SIG-M5 treated with dmso at 0.1 percent for 504 hours (cell line): ENCODE results near the gene ASTN1.

Source experiments
- DNase-seq: peaks from one replicate; lab custom pipeline; 2025; ENCODE audit not compliant: unreplicated experiment; lab: John Stamatoyannopoulos, UW

The ASTN1 gene

DNA sequence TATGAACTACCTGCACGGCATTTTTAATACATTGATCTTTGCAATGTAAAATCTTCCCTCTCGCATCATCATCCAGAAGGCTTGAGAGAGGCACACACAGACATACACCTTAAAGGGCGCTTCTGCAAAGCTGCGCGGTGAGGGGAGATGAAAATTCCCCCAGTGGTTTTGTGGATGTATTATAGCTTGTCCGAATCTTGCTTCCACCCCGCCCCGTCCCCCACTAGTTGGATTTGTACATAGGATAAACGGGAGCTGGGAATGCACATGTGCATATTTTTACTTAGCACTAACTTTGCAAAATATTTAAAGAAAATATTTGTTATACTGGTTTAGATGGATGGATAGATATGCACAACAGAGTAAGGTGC is 542 bp upstream of the ASTN1 start:
- no peak for DNase-seq

DNA sequence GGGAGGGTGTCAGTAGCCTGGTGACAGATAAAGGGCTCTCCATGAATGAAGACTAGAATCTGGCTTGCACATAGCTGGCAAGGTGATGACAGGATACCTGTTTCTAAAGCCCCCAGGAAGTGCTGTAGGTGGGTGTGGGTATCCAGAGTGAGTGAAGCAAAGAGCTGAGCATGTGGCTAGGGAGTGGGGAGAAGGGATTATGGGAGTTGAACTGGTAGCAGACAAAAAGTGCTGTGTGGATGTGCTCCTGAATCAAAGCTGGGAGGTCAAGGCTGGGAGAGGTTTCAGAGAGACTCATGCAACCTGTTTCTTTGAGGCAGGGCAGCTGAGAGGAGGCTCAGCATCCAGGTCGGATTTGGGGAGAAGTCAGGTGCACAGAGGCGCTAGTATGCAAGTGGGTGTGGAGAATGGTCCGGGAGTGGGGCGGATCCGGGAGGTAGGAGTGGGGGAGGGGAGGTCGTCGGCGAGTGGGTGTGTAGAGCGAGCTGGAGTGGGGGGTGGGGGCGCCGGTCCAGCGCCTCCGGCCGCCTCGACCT is 600 bp downstream of the ASTN1 start:
- DNase-seq, result no peak

DNA sequence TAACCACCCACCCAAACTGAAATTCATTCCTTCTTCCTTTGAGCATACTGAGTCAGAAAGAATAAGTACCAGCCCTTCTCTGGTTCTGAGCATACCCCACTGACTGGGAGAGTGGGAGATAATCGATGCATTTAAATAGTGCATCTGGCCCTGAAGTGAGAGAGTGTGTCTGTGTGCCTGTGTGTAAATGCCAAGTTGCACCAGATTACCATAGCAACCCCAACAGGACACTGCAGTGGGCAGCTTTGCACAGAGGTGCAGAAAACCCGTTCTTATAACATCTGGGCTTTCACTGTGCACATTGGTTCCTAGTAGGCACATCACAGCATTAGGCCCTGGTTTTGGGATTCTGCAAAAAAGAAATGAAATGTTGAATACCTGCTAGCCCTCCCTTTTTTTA is 2.3 kb downstream of the ASTN1 start:
- DNase-seq, result no peak

DNA sequence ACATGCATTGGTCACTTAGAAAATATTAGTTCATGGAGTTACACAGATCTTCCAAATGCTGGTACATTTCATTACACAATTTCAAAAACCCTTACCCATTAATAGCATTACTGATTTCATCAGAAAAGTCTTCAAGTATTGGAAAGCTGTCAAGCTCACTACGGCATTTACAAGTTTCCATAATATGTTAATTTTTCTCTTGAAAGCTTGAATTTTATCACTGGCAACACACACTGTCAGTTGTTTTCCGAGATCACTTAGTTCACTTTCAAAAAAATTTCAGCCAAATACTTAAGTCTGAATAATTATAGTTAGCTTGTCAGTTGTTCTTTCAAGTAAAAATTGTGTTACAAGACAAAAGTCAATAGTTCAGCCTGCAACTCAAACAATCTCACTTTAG is 18.0 kb downstream of the ASTN1 start:
- no peak for DNase-seq

DNA sequence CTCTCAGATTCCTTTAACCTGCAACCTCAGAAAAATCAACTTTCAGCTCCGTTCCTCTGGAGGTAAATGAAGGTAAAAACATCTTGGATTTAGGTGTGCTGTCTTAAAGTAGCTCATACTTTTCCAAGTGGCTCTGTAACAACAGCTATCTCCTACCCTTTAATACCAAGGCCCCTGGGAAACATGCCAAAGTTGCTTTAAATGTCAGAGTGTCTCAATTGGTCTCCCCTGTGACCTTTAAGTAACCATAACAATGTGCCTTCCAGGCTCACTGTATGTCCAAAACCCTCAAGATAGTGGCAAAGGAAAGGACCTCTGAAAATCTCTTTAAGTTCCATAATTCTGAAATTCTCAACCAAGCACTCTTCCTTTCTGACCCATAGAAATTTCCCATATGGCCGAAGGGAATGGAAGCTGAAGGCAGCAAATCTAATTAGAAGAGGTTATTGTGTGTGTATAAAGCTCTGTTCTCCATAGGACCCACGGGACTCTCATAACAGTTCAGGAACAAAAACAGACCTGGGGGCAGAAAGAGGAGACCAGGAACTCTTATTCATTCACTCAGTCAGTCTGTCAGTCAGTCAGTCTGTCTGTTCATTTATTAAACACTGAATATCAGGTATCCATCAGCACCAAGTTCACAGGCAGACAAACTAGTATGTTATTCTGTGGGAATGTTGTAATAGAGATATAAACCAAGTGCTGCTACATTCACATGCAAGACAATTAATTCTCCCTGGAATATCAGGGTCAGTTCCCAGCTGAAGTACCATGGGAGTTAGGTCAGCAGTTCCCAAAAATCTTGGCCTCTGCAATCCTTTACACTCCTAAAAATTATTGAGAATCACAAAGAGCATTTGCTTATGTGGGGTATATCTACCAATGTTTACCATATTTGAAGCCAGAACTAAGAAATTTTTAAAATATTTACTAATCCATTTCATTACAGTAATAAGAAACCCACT is 19.1 kb downstream of the ASTN1 start:
- no peak for DNase-seq

DNA sequence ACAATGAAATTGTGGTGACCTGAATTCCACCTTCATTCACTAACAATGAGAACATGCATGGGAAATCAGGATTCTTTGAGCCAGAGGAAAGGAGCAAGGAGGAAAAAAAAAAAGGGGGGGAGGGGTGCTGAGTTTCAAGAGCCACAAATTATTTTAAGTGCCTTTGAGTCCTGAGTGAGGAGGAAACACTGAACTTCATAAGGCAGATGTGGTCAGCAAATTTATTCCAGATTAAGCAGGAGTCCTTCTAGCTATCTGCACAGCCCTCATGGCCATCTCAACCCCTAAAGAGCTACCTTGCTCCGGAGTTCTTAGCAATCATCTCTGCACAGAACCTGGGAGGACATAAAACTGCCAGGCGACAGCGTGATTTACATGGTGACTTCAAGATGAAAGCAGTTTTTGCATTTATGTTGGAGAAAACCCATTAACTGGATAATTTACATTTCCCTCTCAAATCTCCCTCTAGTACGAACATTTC is 21.7 kb downstream of the ASTN1 start:
- no peak for DNase-seq

DNA sequence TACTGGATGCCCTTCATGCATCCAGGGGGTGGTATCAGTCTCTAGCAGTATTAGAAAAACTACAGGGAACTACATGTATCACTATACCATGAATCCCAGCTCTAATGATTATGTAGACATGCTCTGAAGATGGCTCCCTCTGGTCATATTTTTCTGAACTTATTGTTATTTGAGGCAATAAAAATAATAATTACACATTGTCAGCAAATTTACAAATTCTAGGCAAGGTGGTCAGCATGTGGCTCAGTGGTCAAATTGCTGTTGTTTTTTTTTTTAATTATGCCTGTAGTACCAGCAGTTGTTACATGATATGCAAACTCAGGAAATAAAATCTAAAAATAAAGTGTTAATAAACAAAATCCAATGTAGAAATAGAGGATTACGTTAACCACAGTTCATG is 22.5 kb downstream of the ASTN1 start:
- no peak for DNase-seq

DNA sequence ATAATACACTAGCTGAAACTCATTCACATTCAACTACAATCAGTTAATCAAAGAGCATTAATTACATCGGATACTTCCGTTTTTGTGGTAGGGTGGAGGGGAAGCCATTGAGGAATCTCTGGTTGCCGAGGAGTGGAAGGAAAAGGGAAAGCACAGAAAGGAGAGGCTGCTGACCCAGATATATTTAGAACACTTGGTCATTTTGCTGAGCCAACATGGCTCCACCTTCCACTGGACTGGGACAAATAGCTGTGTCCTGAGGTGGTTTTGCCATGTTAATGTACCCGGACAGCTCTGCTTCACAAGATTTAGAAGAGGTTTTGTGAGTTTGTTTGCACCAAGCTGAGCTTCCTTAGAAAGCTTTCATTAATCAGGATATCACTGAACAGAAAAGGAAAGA is 26.2 kb downstream of the ASTN1 start:
- no peak for DNase-seq

DNA sequence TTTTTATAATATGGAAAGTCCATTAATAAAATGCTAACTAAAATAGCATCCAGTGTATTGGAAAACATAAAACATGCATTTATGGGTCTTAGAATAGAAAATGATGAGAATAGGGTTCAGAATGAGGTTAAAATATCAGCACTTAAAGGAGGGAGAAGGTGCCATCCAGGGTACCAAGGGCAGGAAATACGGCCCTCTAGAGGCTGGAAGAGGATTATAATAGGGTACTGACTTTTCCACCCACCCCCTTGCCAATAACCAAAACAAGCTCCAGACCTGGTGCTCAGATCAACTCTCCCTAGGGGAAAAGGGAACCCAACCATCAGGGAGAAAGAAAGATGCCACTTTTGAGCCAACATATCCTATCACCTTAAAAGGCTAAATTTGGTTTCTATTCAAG is 26.7 kb downstream of the ASTN1 start:
- no peak for DNase-seq

DNA sequence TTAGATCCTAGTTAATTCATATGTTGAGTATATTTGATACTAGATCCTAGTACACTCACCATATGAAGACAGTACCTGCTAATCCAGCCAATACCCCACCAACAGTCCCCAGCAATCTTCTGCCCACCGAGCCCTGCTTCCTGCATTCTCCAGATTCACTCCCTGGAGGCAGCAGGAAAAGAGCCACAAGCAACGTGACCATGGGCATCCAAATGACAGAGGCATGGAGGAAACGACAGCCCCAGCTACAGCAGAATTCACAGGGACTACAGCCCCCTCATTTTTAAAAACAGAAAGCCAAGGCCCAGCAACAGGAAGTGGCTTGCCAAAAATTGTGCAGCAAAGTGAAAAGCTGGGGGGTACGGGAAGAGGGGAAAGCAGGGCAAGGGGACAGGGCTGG is 29.3 kb downstream of the ASTN1 start:
- DNase-seq, result no peak

DNA sequence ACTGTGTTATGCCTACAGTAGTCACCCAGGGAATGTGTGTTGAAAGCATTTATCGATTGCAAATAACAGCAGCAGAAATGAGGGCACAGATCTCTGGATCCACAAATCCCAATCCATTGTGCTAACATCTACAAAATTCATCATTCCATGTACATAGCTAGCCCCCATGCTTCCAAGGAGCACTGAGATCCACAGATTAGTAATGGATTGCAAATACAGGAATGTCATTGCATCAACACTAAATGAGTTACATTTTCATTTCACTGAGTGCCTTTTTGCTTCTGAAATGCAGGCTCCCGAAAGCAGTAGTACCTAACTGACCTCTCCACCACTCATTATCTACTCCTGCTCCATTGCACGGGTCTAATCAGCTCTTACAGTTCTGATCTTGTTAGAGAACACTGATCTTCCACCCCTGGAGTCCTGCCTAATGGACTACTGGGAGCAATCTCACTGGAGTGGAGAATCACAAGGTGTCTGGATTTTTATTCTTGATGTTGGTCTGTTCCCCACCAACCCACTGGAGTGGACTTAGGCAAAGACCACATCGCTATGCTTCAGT is 30.5 kb downstream of the ASTN1 start:
- DNase-seq, result no peak

DNA sequence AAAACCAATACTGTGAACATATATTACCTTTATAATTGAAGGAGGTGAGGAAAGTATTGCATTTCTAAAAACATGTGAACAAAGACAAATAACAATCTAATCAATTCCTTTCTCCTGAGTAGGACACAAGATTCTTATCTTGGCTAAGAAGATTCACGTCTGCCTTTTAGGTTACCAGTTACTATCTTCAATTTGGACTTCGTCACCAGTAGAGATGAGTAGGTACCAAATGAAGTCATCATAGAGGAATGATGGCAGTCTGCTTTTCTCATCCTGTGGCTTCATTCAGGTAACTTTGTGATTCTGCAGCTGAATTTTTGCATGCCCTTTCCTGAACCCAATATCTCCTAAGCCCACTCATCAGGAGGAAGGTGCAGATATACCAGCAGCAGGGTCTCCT is 32.4 kb downstream of the ASTN1 start:
- DNase-seq, result no peak

DNA sequence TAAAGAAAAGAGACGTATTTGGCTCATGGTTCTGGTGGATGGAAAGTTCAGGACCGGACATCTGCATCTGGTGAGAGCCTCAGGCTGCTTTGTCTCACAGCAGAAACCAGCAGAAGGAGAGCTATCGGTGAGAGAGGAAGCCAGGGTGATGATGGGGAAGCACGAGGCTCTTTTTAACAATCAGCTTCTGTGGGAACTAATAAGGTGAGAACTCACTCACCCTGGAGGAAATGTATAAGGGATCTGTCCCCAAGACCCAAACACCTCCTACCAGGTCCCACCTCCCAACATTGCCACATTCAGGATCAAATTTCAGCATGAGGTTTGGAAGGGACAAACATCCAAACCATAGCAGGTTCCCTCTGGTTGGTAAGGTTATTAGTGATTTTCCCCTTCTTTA is 32.8 kb downstream of the ASTN1 start:
- DNase-seq, result no peak

DNA sequence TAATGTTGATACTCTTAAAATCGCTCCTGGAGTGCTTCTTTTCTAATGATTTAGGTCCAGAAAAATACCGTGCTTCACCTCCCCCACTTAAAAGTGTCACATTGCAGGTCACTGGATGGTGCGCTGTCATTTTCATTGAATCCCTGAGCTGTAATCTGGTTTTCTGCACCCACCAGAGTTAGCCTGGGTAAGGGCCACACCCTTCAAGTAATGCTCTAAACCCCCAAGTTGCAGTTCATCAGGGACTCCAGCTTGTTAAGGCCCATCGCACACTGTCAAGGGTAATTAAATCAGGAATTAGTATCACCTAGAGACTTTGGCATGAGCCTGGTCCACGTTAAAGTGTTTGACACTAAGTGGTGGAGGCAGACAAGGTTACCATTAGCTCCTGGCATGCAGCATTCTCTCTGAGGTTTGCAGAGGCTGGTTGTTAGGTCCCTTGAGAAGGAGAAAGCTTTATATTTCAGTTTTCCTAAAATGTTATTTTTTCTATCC is 34.0 kb downstream of the ASTN1 start:
- no peak for DNase-seq

DNA sequence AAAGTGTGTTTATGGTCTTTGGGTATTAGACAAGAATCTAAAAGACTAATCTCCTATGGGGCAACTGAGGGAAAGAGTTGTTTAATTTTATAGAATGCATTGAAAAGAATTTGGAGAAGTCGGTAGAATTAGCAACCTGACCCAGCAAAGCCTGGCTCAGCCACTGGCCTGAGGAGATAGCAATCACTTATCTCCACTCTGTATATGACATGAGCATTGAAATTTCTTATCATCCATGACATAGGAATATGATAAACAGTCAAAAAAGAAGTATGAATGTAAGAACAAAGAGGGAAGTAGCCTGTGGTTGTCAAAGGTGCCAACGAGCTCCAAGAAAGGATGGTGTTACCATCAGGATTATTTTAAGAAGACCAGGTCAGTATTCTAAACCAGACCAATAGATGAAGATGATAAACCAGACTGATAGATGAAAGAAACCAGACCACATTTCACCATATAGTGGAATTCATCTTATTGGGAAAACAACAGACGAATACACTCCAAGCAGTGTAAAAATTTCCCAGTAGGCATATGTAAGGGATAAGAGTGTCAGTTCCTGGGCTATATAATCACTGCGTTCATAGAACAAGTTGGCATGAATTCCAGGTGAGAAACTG is 35.7 kb downstream of the ASTN1 start:
- DNase-seq, result no peak

DNA sequence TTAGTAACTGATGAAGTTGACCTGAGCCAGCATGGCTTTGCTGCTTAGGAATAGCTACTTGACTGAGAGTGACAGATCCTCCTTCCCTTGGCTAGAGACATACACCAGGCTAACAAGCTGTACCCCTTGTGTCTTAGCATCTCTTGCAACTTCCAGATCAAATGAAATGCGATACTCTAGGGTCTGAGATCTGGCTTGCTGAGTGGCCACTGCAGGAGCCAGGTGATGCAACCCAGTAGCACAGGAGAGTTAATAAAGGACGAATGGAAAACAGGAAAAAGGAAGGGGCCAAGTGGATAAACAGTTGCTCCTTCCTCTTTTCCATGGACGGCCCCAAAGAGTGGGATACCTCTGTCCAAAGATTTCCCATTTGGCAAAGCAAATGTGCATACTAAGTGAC is 38.2 kb downstream of the ASTN1 start:
- no peak for DNase-seq

DNA sequence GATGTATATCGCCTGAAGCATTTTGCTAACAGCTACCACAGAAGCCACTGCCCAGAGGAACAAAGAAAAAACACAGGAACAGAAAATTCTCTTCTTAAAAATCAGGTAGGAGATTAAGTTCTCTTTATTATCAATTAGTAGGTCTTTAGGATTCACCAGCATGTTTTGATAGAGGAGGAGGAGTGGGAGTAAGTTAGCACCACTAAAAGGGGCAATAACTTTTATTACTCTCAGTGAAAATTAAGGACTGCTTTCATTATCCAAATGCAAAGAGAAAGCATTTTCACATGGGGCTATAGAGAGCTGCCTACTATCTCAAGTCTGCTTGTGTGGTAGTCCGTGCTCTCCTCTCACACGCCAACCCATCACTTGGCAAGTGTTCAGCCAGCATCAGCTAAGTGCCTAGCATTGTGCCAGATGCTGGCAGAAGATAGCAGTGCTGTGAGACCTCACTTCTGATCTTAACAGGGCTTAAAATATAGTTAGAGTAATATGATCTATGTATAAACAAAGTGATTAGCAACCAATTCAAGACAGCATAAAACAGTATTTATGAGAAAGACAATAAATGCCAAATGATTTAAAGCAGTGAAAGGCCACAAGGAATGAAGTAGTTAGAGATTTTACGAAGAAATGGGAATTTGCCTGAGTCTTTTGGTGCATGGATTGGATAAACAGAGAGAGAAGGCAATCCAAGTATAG is 39.8 kb downstream of the ASTN1 start:
- DNase-seq, result no peak

DNA sequence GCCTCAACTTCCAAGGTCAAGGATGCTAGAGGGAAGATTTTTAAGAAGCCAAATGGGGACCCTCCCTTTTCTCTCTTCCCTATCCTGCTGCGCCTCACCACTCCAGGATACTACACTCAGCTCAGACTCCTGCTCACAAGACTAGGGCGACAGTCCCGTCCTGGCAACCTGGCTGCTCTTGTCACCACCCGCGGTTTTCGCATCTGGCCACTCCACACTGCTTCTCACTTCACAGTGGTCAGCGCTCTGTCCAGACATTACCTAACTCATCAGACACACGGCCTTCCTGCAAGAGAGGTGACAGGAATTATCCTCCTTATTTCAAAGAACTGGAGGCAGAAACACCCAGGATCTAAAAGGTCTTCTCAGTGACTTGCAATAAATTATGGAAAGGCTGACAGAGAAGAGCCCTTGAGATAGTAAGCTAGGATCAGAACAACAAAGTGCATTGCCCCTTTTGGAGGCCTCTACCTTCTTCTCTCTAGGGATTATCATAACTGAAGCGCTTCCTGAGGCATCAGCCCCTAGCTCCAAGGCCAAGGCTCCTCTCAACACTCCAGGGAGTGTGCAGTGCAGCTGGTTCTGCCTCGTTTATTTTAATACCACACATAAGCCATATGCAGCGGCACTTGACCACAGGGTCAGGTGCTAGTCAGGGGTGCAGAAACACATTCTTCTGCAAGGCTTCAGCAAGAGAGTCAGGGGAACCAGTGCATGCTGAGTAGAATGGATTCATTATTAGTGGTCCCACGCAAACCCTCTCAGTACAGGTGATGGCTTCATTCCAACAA is 41.9 kb downstream of the ASTN1 start:
- no peak for DNase-seq

DNA sequence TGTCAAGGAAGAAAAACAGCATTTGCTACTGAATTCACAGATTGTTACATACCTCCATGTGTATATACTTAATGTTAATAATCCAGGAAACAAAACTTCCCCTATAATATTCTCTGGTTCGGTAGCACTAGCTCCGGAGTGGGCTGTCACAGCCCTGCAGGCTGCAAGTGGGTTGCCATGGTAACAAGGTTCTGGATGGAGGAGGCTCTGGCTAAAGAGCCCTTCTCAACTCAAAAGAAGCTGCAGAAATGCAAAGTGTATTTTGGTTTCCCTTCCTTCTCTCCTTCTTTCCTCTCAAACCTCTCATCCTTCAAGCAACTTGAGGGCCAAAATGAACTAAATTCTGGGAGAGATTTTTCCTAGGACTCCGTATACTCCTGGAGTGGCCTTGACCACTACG is 45.2 kb downstream of the ASTN1 start:
- DNase-seq, result no peak

DNA sequence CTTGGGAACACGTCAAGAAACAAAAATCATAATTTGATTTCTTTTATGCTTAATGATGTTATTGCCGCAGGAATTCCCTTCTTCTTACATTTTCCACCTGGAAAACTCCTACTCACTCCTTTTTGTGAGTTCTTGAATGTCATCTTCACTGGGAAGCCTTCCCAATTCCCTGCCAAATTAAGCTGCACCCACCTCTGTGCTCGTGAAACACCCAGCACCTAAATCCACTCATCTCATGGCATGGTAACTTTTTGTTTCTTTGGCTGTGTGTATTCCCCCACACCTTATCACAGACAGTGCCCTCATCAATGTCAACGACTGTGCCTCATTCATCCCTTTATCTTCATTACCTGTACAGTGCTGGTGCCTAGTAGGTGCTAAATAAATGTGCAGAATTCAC is 45.6 kb downstream of the ASTN1 start:
- DNase-seq, result no peak
